ENCODE data around the gene IRF3.

DNA sequence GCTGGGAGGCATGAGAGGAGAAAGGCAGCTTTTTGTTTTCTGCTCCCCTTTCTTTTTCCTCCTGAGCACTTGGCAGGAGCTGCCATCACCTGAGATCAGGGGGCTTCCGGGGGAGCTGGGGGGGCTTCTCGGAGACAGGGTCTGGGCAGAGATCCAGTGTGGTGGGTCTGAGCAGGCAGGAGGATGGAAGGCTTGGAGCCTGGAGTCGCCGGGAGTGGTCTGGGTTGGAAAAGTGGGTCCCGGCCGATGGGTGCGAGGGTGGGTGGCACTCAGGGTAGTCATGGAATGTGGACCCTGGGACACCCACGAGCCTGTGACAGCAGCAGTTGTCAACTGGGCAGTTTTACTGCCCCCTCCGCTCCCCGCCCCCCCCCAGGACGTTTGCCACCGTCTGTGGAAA, 21.5 kb upstream of the IRF3 start:
- no peak for TF ChIP-seq CTCF (IDR thresholded peaks at IDR 0.05; ENCODE audit: low read length)
- TF ChIP-seq EZH2 (IDR thresholded peaks at IDR 0.05; ENCODE audit: borderline replicate concordance, low read length) = no peak

Measured in OCI-LY1 (cell line).